Measurements from ENCODE around the gene TMEM107. TPM values are rescaled to one million over a fixed set of nuclear protein-coding genes. Genes with fewer than 3 reads are reported as not detected.
A peak's percentile ranks its signal among the peaks of the same experiment; 100 is the strongest.
"Not testable (repeated sequence)": the region's sequence is repeated elsewhere in the genome, so short reads cannot be mapped to it uniquely, and the experiment has no call there.

The TMEM107 gene
- total and polyA plus RNA-seq, 10 of the 15 experiments (the other 5 are each of a cell fraction or from before 2014, with no cell fraction given) = 7.9 to 38.7 (median 22.9) TPM

DNA sequence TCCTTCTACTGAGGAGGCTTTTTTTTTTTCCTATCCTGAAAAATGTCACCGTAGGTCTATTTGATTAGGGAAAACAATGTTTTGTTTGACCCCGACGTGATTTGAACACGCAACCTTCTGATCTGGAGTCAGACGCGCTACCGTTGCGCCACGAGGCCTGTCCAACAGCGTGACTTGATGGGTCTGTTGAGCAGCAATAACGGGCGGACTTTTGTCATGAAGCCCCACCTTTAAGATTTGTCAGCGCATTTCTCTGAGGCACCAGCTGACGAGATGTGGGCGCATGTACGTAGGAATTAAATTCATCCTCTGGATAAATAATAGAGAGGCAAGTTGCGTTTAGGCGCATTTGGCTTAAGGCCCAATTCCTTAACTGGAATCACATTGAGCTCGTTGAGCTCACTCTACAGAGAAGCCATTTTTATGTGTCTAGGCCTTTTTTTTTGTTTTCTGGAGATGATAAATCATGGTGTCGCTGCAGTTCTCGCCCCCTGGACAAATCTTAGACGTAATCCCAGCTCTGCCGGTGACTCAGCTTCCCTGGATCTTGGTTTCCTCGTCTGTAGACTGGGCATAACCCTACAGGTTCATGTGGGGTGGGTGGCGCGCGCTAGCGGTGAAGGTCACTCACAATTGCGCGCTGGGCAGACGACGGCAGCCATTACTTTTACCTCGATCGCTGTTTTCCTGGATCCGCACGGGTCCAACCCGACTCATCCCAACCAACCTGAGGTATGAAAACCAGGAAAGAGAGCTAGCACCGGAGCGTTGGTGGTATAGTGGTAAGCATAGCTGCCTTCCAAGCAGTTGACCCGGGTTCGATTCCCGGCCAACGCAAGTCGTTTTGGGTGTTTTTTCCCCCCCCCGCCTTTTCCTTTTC is 44.8 kb upstream of the TMEM107 start (continued):
- TF ChIP-seq SREBF1 (IDR thresholded peaks at IDR 0.05; ENCODE audit: low read length) = no peak
- no peak for TF ChIP-seq ZBED1 (IDR thresholded peaks at IDR 0.05; ENCODE audit: borderline replicate concordance)
- peak; percentile 17; the same call in 1 of the 2 replicates for TF ChIP-seq FOXM1 (IDR thresholded peaks at IDR 0.05; ENCODE audit: low read depth, low read length)
- TF ChIP-seq, protein P1, sequence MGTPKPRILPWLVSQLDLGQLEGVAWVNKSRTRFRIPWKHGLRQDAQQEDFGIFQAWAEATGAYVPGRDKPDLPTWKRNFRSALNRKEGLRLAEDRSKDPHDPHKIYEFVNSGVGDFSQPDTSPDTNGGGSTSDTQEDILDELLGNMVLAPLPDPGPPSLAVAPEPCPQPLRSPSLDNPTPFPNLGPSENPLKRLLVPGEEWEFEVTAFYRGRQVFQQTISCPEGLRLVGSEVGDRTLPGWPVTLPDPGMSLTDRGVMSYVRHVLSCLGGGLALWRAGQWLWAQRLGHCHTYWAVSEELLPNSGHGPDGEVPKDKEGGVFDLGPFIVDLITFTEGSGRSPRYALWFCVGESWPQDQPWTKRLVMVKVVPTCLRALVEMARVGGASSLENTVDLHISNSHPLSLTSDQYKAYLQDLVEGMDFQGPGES (IDR thresholded peaks at IDR 0.05) = no peak
- TF ChIP-seq MTA2 (IDR thresholded peaks at IDR 0.05; ENCODE audit: low read depth) = no peak
- TF ChIP-seq TCF7 (IDR thresholded peaks at IDR 0.05; ENCODE audit: borderline replicate concordance) = 0 out of 2 replicates have a peak, but pooled peaks have one; percentile 41
- no peak for TF ChIP-seq HDGF (IDR thresholded peaks at IDR 0.05)
- peak; percentile 62 for TF ChIP-seq RELA (IDR thresholded peaks at IDR 0.05; ENCODE audit: borderline replicate concordance, partially characterized antibody)

DNA sequence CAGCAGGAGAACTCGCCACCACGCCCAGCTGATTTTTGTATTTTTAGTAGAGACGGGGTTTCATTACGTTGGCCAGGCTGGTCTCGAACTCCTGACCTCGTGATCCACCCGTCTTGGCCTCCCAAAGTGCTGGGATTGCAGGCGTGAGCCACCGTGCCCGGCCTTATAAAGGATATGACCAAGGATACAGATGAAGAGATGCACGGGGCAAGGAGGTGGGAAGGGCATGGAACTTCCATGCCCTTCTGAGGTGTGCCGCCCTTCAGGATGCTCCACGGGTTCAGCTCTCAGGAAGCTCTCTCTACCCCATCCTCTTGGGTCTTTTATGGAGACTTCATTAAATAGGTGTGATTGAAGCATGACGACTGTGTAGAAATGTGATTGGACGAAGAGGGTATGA is 37.8 kb upstream of the TMEM107 start:
- H3K4me1 ChIP-seq (ENCODE audit: control insufficient read depth, insufficient read depth, low read length); DNase-seq (ENCODE audit: low read depth, low spot score); H3K4me3 ChIP-seq; FAIRE-seq; BruUV-seq (replicated peaks); H2AFZ ChIP-seq (ENCODE audit: control insufficient read depth, low read depth, low read length); ATAC-seq; H3K9ac ChIP-seq (ENCODE audit: control insufficient read depth, insufficient read depth, low read length); H3K36me3 ChIP-seq (ENCODE audit: control insufficient read depth in 2 of 2, insufficient read depth in 2 of 2, low read length in 1 of 2); intact Hi-C loops (cut with micrococcal nuclease; ENCODE audit: unreplicated experiment); H4K20me1 ChIP-seq (ENCODE audit: control insufficient read depth, insufficient read depth); H3K27ac ChIP-seq (ENCODE audit: control insufficient read depth, insufficient read depth); H3K4me2 ChIP-seq (ENCODE audit: control insufficient read depth, insufficient read depth); H3K27me3 ChIP-seq (replicated peaks in 1 of 2; ENCODE audit: control insufficient read depth in 2 of 2, insufficient read depth in 2 of 2, low read length in 1 of 2); H3K9me3 ChIP-seq (replicated peaks; ENCODE audit: control insufficient read depth, insufficient read depth, low read length); in situ Hi-C loops (cut with MboI): not testable (repeated sequence)
- 60% methylated on average over 15 of the region's 15 CpGs for WGBS (ENCODE audit: insufficient coverage, insufficient replicate concordance, low lambda C conversion rate, missing lambda C conversion rate)
- ChIA-PET SMC1A (ENCODE audit: uncharacterized antibody, unreplicated experiment) (interaction anchor here (0.7 to 1.3 kb wide), 2 partner anchors 63 to 682 kb away, joined by 3 read pairs; no protein-coding TSS in a partner anchor), POLR2A (interaction anchor here (8.1 kb wide), 1 partner anchor 8 kb away, joined by 89 read pairs; no protein-coding TSS in a partner anchor), RAD21 (ENCODE audit: unreplicated experiment) (interaction anchor here (2.7 kb wide), 1 partner anchor 7 kb away, joined by 7 read pairs; no protein-coding TSS in a partner anchor), CTCF (interaction anchor here (2.1 kb wide), 1 partner anchor 95 kb away, joined by 9 read pairs; the partner anchor contains the start of gene ALOXE3)
- H3K79me2 ChIP-seq (ENCODE audit: control insufficient read depth, insufficient read depth, low read length) = peaks cover 14% of the 10 kb centered on the region
